DMS153 (cell line): ENCODE measurements around the gene MT4.

Experiments
- DNase-seq: peaks from one replicate; lab custom pipeline; 2025; lab: John Stamatoyannopoulos, UW

The MT4 gene

DNA sequence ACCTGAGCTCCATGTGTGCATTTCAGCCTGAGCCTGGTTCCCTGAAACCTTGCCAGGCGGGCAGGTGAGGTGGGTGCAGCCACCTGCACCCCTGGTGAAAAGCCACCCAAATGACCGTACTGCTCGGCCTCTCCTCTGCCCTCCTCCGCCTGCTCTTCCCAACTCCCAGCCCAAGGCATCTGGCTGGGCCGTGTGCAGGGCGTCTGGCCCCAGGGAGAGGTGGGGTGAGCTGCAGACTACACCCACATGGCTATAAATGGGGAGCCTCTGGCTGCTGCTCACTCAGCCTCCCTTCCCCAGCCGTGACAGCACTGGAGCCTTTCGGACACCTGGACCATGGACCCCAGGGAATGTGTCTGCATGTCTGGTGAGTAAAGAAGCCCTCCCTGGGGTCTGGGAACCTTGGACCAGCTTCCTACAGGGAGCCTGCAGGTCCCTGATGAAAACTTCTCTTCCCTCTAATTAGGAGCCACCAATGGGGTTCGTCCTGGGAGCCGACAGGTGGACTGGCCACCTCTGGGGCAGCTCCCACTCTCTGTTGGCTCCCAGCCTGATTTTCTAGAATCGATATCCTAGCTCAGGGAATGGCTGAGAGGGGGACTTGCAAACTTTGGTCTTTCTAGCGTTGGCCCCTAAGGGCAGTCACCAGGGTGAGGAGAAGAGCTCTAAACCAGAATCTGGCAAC lies at the start of gene MT4:
TSS of gene MT4 (plus strand) at position 281 of the 685 bp plus-strand sequence. CDS start at position 337, 56 bp downstream.
- no peak for DNase-seq

DNA sequence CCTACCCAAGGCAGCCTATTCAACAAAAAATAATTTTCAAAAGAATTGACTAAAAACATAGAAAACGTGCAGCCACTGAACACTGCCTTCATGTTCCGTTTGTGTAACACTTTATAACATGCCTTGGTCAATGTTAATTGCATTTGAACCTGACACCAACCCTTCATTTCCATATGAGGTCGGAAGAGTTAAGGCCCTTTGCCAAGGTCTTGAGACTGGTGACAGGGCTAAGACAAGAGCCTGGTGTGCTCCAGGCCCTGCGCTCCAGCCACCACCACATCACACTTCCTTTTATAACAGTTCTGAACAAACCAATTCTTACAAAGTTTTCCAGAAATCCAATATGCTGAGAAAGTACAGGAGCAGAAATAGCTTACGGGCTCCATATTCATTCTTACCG lies 49.2 kb upstream of the MT4 start:
- no peak for DNase-seq

DNA sequence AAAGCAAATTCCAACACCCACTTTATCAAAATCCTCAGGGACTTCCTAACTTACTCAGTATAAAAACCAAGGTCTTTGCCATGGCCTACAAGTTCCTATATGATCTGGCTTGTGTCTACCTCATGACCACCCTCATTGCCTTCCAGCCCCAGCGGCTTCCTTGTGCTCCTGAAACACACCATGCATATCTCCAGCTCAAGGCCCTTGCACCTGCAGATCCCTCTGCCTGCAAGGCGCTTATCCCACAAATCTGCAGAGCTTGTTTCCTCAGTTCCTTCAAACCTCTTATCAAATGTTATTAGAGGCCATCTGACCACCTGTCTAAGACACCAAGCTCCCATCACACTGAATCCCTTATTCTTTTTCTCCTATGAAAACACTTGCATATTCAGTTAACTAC lies 47.7 kb upstream of the MT4 start:
- no peak for DNase-seq

DNA sequence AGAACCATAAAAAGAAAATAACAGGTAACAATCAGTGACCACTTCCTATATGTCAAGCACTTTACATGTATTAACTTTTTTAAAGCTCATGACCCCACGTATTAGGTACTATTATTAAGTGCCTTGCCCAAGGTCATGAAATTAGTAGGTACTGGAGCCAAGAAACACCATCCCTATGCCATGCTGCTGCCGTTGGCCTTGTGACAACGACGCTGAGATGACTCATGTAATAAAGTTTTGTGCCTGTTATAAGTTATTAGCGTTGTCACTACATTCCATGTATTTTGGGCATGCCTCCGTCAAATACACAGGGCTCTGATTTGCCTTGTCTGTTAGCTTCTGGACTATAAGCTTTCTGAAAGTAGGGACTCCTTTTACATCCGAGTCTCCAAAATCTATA lies 46.4 kb upstream of the MT4 start:
- no peak for DNase-seq

DNA sequence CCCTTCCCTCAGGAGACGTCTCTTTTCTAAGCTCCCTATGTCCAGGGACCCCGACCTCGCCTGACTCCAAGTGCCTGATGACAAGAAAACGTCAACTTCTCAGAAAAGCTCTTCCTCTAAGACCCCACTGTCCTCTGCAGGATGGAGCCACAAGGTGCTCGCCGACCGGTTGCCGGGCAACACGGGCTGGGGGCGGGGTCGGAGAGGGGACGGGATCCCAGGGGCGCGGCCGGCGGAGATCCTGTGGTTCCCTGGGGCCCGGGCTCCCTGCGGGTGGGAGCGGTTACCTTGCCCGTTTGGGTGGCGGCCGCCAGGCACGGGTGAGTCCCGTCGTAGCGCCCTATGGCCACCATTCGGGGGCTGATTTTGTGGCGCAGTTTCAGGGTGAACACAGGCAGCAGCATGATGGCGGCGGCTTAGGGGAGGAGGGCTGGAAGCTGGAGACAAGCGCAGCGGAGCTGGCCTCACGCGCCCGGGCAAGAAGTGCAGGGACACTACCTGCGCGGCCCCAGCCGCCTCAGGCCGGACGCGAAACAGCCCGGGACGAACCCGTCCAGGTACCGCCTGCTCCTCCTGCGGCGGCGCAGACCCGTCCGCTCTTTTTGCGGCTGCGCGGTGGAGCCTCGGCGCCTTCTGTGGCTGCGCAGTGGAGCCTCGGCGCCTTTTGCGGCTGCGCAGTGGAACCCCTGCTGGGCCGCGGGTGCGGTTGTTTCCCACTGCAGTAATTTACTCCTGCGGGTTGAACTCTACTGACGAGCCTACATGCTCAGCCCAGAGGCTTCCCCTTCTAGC lies 45.2 kb upstream of the MT4 start, which contains the start of gene BBS2:
TSS of gene BBS2 (minus strand) at position 566 of the 792 bp plus-strand sequence. CDS start at position 404, 162 bp downstream.
- DNase-seq, result peak; percentile 71

DNA sequence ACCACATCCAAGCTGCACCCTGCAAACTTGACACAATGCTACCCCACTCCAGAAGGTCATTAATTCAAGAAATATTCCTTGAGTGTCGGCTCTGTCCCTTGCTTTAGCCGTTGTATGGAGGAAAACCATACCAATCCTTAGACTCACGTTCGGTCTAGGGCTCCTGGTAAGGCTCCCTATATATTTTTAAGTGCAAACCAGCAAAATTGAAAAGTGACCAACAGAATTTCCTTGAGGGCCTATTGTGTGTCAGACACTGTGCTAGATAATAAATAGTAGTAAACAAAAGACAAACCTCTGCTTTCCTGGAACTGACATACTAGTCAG lies 44.7 kb upstream of the MT4 start:
- DNase-seq, result no peak

DNA sequence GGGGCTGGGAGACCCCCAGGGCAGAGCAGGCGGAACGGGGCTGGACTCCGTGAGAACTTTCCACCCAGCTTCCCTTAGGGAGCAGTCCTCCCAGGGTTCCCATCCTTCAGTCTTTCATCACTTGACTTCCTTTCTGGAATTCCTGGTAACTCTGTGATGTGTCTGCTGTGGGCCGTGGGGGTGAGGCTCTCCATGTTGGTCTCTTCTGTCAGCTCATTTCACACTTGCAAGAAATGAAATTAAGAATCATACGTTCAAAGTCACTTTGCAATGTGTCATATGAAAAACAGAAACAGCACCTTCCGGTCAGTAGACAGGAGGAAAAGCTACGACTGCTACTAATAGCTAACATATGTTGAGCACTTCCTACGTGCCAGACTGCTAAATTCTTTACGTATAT lies 39.6 kb upstream of the MT4 start:
- DNase-seq, result no peak

DNA sequence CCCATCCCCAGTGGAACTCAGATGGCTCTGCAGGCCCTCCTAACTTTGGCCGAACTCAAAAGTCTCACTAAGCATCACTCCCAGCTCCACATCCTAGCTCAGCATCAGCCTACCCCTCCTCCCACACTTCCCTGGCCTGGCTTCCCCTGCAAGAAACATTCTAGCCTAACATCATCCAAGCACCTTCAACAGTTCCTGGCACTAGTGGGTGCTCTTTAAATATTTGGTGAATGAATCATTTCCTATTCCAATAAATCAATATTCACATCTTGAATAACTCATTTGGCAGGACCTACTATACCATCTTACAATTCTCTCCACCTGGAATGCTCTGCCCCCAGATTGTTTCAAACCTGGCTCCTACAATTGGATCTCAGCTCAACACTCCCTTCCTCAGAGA lies 34.0 kb upstream of the MT4 start:
- no peak for DNase-seq

DNA sequence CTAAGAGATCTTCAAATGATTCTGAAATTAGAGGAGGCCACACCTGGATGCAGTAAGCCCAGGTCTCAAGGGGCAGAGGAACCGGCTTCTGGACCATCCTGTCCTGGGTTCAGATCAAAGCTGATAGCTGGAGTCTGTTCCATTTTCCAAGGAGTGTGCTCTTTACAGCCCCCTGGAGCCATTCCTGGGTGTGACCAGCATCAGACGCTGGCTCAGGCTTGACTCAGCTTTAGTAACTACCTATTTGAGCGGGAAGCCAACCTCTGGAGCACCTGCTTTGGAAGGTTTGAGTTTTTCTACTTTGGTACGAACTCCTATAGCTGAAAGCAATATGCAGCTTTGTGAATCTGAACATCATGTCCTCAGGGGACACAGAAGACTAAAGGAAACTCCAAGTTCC lies 32.2 kb upstream of the MT4 start:
- DNase-seq, result no peak

DNA sequence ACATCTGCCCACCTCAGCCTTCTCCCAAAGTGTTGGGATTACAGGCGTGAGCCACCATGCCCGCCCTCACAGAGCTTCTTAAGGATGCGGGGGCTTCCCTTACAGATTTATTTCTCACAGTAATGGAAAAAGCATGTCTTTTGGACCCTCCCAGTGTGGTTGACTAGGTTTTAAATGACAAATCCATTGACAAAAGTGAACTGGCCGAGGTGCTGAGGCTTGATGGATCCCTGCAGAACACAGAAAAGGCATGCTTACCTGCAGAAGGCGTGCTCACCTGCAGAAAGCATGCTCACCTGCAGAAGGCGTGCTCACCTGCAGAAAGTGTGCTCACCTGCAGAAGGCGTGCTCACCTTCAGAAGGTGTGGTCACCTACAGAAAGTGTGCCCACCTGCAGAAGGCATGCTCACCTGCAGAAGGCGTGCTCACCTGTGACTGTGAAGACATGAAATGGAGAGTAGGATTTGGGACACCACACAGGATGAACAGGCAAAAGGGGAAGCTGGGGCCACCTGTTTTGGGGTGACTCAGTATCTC lies 30.0 kb upstream of the MT4 start:
- peak; percentile 5 for DNase-seq

DNA sequence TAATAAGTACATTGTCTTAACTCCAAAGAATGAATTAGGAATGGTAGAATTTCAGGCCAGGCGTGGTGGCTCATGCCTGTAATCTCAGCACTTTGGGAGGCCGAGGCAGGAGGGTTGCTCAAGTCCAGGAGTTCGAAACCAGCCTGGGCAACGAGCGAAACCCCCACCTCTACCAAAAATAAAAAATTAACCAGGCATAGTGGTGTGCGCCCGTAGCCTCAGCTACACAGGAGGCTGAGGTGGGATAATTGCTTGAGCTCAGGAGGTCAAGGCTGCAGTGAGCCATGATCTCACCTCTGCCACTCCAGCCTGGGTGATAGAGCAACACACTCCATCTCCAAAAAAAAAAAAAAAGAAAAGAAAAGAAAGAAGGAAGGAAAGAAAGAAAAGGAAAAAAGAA lies 26.5 kb upstream of the MT4 start:
- DNase-seq, result no peak

DNA sequence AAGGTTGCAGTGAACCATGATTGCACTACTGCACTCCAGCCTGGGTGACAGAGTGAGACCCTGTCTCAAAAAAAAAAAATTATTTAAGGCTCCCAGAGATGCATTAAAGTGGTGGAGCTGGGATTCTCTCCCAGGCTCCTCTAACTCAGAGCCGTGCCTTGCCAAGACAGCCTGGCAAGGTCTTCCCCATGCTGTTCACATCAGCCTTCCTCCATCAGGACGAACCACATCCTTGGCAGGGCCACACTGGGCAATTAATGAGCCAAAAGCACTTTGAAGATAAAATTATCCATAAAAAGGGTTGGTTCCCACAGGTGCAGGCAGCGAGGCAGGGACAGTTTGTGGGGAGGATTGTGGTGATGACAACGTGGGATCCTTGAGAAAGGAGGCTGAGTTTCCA lies 25.2 kb upstream of the MT4 start:
- no peak for DNase-seq

DNA sequence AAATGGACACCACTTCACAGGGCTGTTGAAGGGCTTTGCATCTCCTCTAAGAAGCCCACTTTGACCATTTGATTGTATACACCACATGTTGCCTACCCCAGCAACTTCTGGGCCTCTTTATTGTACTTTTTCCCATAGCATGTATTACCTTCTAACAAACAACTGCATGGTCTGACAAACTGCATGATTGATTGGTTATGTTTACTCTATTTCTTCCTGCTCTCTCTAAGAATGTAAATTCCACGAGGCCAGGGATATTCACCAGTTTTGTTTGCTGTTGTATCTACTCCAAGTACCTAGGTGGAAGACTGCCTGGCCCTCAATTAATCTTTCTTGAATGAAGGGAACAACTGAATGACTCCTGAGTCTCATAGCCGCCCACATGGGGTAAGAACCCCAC lies 22.8 kb upstream of the MT4 start:
- DNase-seq, result no peak

DNA sequence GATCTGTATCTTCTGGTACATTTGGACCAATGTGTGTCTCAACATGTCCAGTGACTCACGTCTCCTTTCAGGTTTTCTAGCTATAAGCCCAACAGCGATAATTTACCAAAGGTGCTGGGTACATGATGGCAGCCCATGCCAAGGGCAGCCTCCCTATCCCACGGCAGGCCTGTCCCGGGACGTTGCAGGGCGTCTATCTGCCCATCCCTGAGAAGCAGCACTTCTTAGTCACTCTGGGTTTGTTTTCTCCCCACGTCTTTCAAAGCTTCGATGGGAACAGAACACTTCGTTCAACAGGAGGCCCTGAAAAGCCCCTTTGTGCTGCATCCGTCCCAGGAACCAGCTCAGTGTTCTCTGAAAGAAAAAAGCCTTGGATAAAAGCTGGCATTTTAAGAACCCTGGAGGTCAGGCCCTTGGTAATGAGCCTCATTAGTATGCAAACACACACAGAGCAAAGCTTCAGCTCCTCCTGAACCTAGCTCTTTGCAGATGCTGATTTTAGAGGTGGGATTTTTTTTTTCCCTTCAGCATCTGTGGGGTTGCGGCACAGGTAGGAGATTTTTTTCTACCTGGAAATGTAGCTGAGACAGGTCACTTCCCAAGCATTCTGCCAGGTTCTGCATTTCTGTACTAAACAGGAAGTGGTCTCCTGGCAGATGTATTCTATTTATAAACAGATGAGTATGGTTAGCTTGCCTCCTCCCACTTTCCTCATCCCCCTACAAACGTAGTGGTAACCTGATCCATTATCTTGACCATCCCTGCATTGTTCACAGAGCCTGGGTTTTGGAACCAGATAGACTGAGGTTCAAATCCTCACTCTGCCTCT lies 17.5 kb upstream of the MT4 start:
- DNase-seq, result peak; percentile 72

DNA sequence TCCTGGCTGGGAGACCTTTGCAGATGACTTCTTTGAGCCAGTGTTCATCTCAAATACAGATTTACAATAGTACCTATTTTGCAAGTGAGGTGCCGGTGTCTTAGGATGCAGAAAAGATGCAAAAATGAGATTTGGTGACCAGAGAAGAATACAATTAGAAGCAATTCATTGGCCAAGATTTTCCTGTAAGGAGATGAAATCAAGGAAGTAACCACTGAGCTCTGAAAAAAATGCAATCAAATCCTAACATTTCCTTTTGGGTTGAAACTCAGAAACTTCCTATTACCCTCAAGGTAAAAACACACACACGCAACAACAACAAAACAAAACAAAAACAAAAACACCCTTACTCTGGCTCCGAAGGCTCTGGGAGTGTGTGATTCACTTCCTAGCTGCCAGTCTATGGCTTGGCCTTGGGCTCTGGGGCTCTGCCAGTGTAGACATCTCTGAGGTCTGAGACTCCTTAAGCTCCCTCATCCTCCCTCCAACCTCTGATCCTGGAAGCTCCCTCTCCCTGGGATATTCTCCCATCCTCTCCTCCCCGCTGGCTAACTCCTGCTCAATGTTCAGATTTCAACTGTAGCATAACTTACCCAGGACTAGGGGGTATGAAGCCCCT lies 16.8 kb upstream of the MT4 start:
- no peak for DNase-seq

DNA sequence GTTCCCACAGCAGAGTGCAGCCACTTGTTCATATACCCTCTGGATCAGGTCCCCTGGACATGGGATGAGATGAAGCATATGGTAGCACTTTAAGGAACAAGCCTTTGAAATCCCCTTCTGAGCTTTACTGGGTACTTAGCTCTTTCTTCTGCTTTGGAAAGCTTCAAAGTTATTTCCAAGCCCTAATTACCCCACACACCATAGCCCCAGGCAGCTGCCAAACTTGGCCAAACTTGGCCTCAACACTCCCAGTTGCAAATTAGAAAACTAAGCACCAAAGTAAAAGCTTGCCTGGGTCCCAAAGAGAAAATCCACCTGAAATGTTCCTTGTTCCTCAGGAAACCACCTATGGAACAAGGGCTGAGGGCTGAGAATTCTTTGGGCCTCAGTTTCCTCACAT lies 15.7 kb upstream of the MT4 start:
- DNase-seq, result no peak

DNA sequence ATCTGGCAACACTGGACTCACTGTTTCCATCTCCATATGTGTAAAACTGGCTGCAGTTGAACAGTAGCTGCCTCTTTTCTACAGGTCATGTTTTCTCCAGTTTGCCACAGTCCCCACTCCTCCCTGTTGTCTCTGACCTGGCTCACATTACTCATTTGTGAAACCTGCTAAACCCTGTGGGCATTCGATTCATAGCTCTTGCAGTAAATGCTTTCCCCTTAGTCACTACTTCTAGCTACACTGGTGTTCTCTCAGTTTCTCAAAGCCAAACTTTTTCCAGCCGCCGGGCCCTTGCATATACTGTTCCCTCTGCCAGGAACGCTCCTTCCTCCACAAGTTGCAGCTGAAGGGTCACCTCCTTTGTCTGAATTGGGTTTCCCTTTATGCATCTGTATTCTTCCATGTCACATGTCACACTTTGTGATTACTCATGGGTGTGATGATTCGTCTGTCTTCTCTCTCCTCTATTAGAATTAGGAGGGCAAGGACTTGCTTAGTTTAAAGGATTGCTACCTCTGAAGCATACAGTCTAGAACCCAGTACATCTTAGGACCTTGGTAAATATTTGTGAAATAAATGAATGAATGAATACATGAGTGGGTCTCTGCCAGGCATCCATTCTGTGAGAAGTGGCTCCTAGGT lies 15.0 kb upstream of the MT4 start:
- no peak for DNase-seq

DNA sequence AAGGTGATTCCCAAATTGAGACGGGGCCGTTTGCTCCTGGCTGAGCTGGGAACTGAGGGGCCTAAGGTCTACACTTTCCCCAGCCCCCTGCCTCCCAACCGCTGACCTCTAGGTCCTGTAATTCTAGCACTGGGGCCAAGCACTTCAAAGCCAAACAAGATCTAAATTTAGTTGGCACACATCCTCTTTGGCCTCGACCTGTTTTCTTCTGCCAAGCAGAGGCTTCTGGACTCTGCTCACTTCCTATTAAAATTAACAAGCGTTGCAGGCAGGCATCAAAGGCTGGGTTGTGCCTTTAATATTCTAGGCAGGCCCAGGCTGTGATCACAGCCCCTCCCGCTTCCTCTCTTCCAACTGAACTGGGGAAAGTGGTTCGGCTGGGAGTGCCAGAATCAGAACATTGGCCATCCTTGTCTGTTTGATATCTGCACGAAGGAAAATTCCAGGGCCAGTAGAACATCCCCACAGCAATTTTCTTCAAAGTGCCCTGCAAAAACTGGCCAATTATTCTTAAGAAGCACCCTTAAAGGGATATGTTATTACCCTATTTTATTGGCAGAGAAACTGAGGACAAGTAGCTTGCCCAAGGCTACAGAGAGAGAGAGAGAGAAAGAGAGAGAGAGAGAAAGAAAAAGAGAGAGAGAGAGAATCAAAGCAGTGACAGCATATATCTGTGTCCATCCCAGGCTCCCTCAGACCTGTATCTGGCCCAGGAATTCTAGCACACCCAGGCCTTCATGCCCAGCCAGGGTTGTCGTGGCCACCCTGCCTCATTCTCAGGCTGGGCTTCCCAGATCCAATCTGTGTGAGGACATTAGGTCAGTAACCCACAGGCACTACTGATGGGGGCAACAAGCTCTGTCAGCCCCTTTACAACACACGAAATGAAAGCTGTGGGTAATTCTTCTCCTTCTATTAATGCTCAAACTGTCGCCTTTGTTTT lies 12.8 kb upstream of the MT4 start:
- DNase-seq, result no peak

DNA sequence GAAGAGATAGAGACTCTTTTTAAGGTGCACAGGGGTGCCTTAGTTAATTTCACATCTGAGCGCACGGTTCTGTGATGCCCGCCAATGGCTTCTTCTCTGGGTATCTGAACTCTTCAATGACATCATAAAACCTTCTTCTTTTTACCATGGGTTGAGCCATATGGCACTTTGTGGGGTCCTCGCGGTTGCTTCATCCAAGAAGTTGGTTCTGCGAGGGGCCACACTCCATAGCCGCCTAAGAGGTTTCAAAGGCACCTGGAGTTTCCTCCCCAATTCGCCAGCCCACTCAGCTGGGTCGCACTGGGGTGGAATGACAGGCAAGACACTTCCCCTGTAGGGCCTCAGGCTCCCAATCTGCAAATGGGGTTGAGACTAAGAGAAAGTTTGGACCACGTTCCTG lies 10.4 kb upstream of the MT4 start:
- DNase-seq, result no peak

DNA sequence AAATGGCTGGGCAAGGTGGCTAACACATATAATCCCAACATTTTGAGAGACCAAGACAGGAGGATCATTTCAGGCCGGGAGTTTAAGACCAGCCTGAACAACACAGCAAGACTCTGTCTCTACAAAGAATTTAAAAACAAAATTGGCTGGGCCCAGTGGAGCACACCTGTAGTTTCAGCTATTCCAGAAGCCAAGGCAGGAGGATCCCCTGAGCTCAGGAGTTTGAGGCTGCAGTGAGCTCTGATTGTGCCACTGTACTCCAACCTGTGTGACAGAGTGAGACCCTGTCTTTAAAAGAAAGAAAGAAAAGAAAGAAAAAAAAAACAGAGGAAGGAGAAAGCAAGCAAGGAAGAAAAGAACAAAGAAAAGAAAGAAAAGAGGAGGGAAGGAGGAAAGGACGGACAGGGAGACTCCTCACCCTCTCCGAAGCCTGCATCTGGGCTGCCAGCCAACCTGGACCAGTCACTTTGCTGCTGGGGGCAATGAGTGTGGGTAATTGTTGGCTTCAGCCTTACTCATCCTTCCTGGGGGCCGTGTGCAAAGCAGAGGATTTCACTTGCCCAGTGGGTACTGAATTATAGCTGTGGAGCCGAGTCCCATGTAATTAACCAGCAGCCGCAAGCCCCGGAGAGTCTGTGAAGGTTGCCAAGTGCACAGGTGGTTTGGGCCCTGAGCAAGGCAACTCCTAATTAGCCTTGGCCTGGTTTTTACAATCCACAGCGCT lies 6.7 kb upstream of the MT4 start:
- DNase-seq, result peak; percentile 3
